HCT116 (cell line): ENCODE measurements around the gene CCDC74B. TPM values are rescaled to one million over a fixed set of nuclear protein-coding genes. Genes with fewer than 3 reads are reported as not detected.
"Not testable (repeated sequence)": the region's sequence is repeated elsewhere in the genome, so short reads cannot be mapped to it uniquely, and the experiment has no call there.

ENCODE experiments used
- ATAC-seq: fragments of 200-7000 bp; cut with Tn5 transposase; 2 replicates; pipeline ENCODE4 v1.9.1; 2020; ENCODE audit warnings: mild to moderate bottlenecking, moderate library complexity
- BruUV-seq: library from RNA; stranded (reverse); fragments of 400-500 nt; replicated peaks from 2 replicates; lab custom pipeline; 2021; lab: Mats Ljungman, UMichigan
- CTCF ChIA-PET: fragments of 300-600 bp; sonication (Branson Sonifier 250); formaldehyde crosslinking; loops from one replicate; lab custom pipeline; 2021; ENCODE audit warnings: antibody characterized with exemption; lab: Charles Lee
- POLR2A ChIA-PET: fragments of 300-600, 350-600 bp; sonication (Branson Sonifier 250); formaldehyde crosslinking; loops from one replicate; lab custom pipeline; 2021; ENCODE audit warnings: antibody characterized with exemption; lab: Charles Lee
- RAD21 ChIA-PET, 2 experiments: fragments of 300-600 bp; sonication (Branson Sonifier 250); formaldehyde crosslinking; loops; one replicate each; lab custom pipeline; 2023; ENCODE audit warnings: low total read pairs in 2 of 2; ENCODE audit not compliant: uncharacterized antibody in 2 of 2, unreplicated experiment in 2 of 2, low non-redundant PET in 1 of 2; lab: Charles Lee
- DNase-seq: peaks from one replicate; pipeline ENCODE4 v3.0.0-alpha.2; 2010; ENCODE audit warnings: low read depth, low spot score
- H2AFZ ChIP-seq: fragments of 200-600 bp; shearing (Covaris generic), sonication (generic); 2 replicates; pipeline ENCODE4 v1.6.1; 2017; ENCODE audit warnings: low read depth, mixed run types, mixed read lengths, antibody characterized with exemption, low read length; ENCODE audit not compliant: poor library complexity, severe bottlenecking
- H3K27ac ChIP-seq: 2 replicates; pipeline ENCODE4 v1.5.1; 2012; ENCODE audit warnings: low read depth, low read length
- H3K27me3 ChIP-seq: fragments of 200-600 bp; sonication (generic); 2 replicates; pipeline ENCODE4 v1.6.1; 2016; ENCODE audit warnings: mixed run types, low read length, mixed read lengths; ENCODE audit not compliant: insufficient read depth
- H3K36me3 ChIP-seq, 2 experiments: fragments of 200-500 bp in 1 of 2; fragments of 200-600 bp in 1 of 2; sonication (Bioruptor generic) in 1 of 2; sonication (generic) in 1 of 2; 2 replicates each; pipeline versions ENCODE4 v1.5.1 to v1.6.1; 2014 to 2016; ENCODE audit warnings: low read length in 2 of 2, inconsistent platforms in 1 of 2, mixed read lengths in 1 of 2, mixed run types in 1 of 2; ENCODE audit not compliant: insufficient read depth in 2 of 2, control insufficient read depth in 1 of 2
- H3K4me1 ChIP-seq, 2 experiments: fragments of 200-600 bp in 1 of 2; sonication (generic) in 1 of 2; 2 replicates each; pipeline versions ENCODE4 v1.5.1 to v1.6.1; 2012 to 2017; ENCODE audit warnings: low read length in 2 of 2, inconsistent platforms in 1 of 2, mild to moderate bottlenecking in 1 of 2, mixed read lengths in 1 of 2, mixed run types in 1 of 2, moderate library complexity in 1 of 2; ENCODE audit not compliant: insufficient read depth in 2 of 2, control insufficient read depth in 1 of 2
- H3K4me2 ChIP-seq: fragments of 200-600 bp; sonication (generic); 2 replicates; pipeline ENCODE4 v1.6.1; 2017; ENCODE audit warnings: mixed run types, low read length, mixed read lengths
- H3K4me3 ChIP-seq, 2 experiments: fragments of 200-600 bp in 1 of 2; sonication (generic) in 1 of 2; replicated peaks in 1 of 2; 2 replicates each; pipeline ENCODE4 v1.5.1; 2011 to 2016; ENCODE audit warnings: low read length in 2 of 2, control low read depth in 1 of 2, low read depth in 1 of 2, mild to moderate bottlenecking in 1 of 2, mixed read lengths in 1 of 2, mixed run types in 1 of 2
- H3K79me2 ChIP-seq: fragments of 200-600 bp; sonication (generic); 2 replicates; pipeline ENCODE4 v1.6.1; 2017; ENCODE audit warnings: mild to moderate bottlenecking, mixed run types, low read length, moderate library complexity, mixed read lengths; ENCODE audit not compliant: insufficient read depth
- H3K9ac ChIP-seq: fragments of 200-600 bp; sonication (generic); 2 replicates; pipeline ENCODE4 v1.6.1; 2016; ENCODE audit warnings: low read length, mixed read lengths
- H3K9me2 ChIP-seq: fragments of 200-600 bp; sonication (generic), shearing (Covaris generic); 2 replicates; pipeline ENCODE4 v1.6.1; 2017; ENCODE audit warnings: mixed run types, mild to moderate bottlenecking, moderate library complexity; ENCODE audit not compliant: insufficient read depth
- H3K9me3 ChIP-seq, 2 experiments: fragments of 200-500 bp in 1 of 2; fragments of 200-600 bp in 1 of 2; sonication (Bioruptor generic) in 1 of 2; sonication (generic) in 1 of 2; 2 replicates each; pipeline ENCODE4 v1.6.1; 2014 to 2017; ENCODE audit warnings: low read length in 2 of 2, mixed read lengths in 2 of 2, inconsistent platforms in 1 of 2, low read depth in 1 of 2, mild to moderate bottlenecking in 1 of 2, mixed run types in 1 of 2, moderate library complexity in 1 of 2; ENCODE audit not compliant: control insufficient read depth in 1 of 2, insufficient read depth in 1 of 2
- H4K20me1 ChIP-seq: fragments of 200-600 bp; sonication (generic), shearing (Covaris generic); 2 replicates; pipeline ENCODE4 v1.6.1; 2017; ENCODE audit warnings: mixed run types, mild to moderate bottlenecking, moderate library complexity; ENCODE audit not compliant: insufficient read depth
- CBX3 ChIP-seq: IDR thresholded peaks from 2 replicates; pipeline ENCODE4 v1.6.1; 2012; ENCODE audit warnings: low read depth
- CEBPB ChIP-seq: IDR thresholded peaks from 2 replicates; pipeline ENCODE4 v1.6.1; 2012; ENCODE audit warnings: low read depth
- EGR1 ChIP-seq: IDR thresholded peaks from 2 replicates; pipeline ENCODE4 v1.6.1; 2012; ENCODE audit warnings: low read depth
- EZH2phosphoT487 ChIP-seq: fragments of 200-600 bp; IDR thresholded peaks from 2 replicates; pipeline ENCODE4 v1.6.1; 2018; ENCODE audit warnings: antibody characterized with exemption, borderline replicate concordance
- FOSL1 ChIP-seq: IDR thresholded peaks from 2 replicates; pipeline ENCODE4 v1.6.1; 2012; ENCODE audit warnings: low read depth
- JUND ChIP-seq: IDR thresholded peaks from 2 replicates; pipeline ENCODE4 v1.6.1; 2012
- POLR2A ChIP-seq: IDR thresholded peaks from 2 replicates; pipeline ENCODE4 v1.7.0; 2011; ENCODE audit warnings: borderline replicate concordance; ENCODE audit not compliant: insufficient read depth, insufficient read length; ENCODE audit errors: extremely low read depth
- RAD21 ChIP-seq: IDR thresholded peaks from 2 replicates; pipeline ENCODE4 v1.6.1; 2012; ENCODE audit warnings: low read depth, mild to moderate bottlenecking
- SIN3A ChIP-seq: IDR thresholded peaks from 2 replicates; pipeline ENCODE4 v1.6.1; 2012; ENCODE audit warnings: low read depth
- SRF ChIP-seq: IDR thresholded peaks from 2 replicates; pipeline ENCODE4 v1.6.1; 2012; ENCODE audit warnings: low read depth
- TCF7L2 ChIP-seq: IDR thresholded peaks from 2 replicates; pipeline ENCODE4 v1.7.0; 2011; ENCODE audit warnings: borderline replicate concordance, inconsistent platforms; ENCODE audit not compliant: insufficient read depth, insufficient read length; ENCODE audit errors: extremely low read depth
- YY1 ChIP-seq: IDR thresholded peaks from 2 replicates; pipeline ENCODE4 v1.6.1; 2011; ENCODE audit warnings: low read length, low read depth, moderate library complexity, mild to moderate bottlenecking; ENCODE audit not compliant: insufficient replicate concordance; ENCODE audit errors: extremely low read depth
- ZFX ChIP-seq: fragments of 450-650 bp; IDR thresholded peaks from 2 replicates; pipeline ENCODE4 v1.6.1; 2017
- ZNF274 ChIP-seq: fragments of 200-500 bp; sonication (Bioruptor generic); IDR thresholded peaks from 2 replicates; pipeline ENCODE4 v1.6.1; 2014; ENCODE audit warnings: mild to moderate bottlenecking, low read depth, low read length, inconsistent platforms
- intact Hi-C: fragments of 100-400 bp; cut with micrococcal nuclease; formaldehyde crosslinking; loops from 2 replicates; pipeline ENCODE4 v1.10.0; 2022
- total RNA-seq: library from RNA; stranded (reverse); gene quantifications from one replicate; pipeline ENCODE4 v1.2.1, GENCODE V29; 2021; ENCODE audit not compliant: unreplicated experiment
- TF ChIP-seq, protein P1 (sequence below), 3 experiments: fragments of 200-600 bp in 1 of 3; sonication (generic) in 1 of 3; IDR thresholded peaks in 2 of 3; conservative IDR thresholded peaks in 1 of 3; 2 replicates each; pipeline ENCODE4 v1.5.1; 2012 to 2017; ENCODE audit warnings: low read depth in 2 of 3, low read length in 2 of 3, antibody characterized with exemption in 1 of 3, borderline replicate concordance in 1 of 3, control low read depth in 1 of 3, mild to moderate bottlenecking in 1 of 3, mixed read lengths in 1 of 3, mixed run types in 1 of 3, moderate library complexity in 1 of 3; ENCODE audit not compliant: insufficient read depth in 1 of 3
- TF ChIP-seq, protein P2 (sequence below): IDR thresholded peaks from 2 replicates; pipeline ENCODE4 v1.6.1; 2011; ENCODE audit warnings: mild to moderate bottlenecking, low read length, moderate library complexity; ENCODE audit not compliant: insufficient replicate concordance; ENCODE audit errors: extremely low read depth
- TF ChIP-seq, protein P3 (sequence below): IDR thresholded peaks from 2 replicates; pipeline ENCODE4 v1.6.1; 2012
- TF ChIP-seq, protein P4 (sequence below): IDR thresholded peaks from 2 replicates; pipeline ENCODE4 v1.6.1; 2012

Gene CCDC74B
- total RNA-seq, 1 experiment from 2014 or later, result 3.2 TPM

DNA sequence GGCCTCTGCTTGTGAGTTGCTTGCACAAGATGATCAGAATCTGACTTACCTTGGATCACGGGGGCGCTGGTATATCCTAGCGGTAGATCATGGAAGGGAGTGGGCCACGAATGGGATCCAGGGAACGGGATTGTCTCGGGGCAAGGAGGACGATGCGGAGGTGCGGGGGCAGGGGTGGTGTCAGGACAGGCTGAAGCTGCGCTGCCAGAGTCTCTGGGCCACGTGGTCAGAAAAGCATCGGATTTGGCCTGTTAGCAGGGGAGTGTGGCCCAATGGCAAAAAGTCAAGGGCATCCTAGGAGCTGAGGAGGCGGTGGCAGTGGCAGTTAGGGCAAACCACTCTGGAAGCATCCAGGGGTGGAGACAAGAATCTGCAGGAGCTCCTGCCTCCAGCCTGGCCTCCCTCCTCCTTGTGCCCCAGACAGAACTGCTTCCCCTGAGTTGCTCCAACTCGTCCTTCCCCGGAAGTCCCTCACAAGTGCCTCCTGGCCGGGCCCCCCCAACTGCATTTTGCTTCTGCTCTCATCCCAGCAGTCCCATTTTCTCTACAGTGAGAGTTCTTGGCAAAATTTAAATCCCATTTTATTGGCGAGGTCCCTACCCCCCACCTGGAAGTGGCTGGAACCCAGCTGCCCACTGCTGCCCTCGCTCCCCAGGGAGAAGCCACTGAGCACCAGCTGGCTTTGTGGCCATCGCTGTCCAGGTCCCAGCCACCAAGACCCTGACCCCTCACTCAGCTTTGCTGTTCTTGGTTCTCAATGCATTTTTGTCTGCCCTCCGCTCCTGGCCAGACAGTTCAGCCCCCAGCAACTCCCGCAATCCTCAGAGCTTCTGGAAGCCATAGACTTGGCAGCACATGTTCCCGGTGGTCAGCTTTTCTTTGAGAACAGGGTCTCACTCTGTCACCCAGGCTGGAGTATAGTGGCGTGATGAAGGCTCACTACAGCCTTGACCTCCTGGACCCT, 5.6 kb upstream of the CCDC74B start:
- intact Hi-C loops, result no loop called here
- no peaks in the 10 kb centered on the region for H3K27me3 ChIP-seq
- no peaks in the 10 kb centered on the region for H3K79me2 ChIP-seq
- H3K9ac ChIP-seq, result no peak overlapping the region
- H3K36me3 ChIP-seq, result peaks cover 0 to 5% of the 10 kb centered on the region in 2 experiments; a peak in 1 of 4 replicates
- DNase-seq (no peak), ATAC-seq (peak; percentile 18; the same call in 1 of the 2 replicates)
- ChIA-PET CTCF (no interaction called here), RAD21 (no interaction called here), POLR2A (no interaction called here)
- no peak overlapping the region for H3K27ac ChIP-seq
- no peak overlapping the region for H3K4me3 ChIP-seq
- no peak overlapping the region for H3K4me2 ChIP-seq
- TF ChIP-seq ZFX, result no peak
- TF ChIP-seq, protein P1, sequence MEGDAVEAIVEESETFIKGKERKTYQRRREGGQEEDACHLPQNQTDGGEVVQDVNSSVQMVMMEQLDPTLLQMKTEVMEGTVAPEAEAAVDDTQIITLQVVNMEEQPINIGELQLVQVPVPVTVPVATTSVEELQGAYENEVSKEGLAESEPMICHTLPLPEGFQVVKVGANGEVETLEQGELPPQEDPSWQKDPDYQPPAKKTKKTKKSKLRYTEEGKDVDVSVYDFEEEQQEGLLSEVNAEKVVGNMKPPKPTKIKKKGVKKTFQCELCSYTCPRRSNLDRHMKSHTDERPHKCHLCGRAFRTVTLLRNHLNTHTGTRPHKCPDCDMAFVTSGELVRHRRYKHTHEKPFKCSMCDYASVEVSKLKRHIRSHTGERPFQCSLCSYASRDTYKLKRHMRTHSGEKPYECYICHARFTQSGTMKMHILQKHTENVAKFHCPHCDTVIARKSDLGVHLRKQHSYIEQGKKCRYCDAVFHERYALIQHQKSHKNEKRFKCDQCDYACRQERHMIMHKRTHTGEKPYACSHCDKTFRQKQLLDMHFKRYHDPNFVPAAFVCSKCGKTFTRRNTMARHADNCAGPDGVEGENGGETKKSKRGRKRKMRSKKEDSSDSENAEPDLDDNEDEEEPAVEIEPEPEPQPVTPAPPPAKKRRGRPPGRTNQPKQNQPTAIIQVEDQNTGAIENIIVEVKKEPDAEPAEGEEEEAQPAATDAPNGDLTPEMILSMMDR (IDR thresholded peaks at IDR 0.05 in 2 of 3, conservative IDR thresholded peaks at IDR 0.05 in 1 of 3; ENCODE audit: borderline replicate concordance in 1 of 3, insufficient read depth in 1 of 3, low read depth in 2 of 3, low read length in 2 of 3), result no peak
- TF ChIP-seq CBX3, result no peak
- TF ChIP-seq ZNF274, result no peak
- TF ChIP-seq POLR2A, result no peak
- TF ChIP-seq EGR1, result no peak
- no peak for TF ChIP-seq SIN3A
- no peak for TF ChIP-seq JUND
- TF ChIP-seq, protein P2, sequence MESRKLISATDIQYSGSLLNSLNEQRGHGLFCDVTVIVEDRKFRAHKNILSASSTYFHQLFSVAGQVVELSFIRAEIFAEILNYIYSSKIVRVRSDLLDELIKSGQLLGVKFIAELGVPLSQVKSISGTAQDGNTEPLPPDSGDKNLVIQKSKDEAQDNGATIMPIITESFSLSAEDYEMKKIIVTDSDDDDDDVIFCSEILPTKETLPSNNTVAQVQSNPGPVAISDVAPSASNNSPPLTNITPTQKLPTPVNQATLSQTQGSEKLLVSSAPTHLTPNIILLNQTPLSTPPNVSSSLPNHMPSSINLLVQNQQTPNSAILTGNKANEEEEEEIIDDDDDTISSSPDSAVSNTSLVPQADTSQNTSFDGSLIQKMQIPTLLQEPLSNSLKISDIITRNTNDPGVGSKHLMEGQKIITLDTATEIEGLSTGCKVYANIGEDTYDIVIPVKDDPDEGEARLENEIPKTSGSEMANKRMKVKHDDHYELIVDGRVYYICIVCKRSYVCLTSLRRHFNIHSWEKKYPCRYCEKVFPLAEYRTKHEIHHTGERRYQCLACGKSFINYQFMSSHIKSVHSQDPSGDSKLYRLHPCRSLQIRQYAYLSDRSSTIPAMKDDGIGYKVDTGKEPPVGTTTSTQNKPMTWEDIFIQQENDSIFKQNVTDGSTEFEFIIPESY, result no peak
- TF ChIP-seq TCF7L2, result no peak
- TF ChIP-seq CEBPB, result no peak
- TF ChIP-seq, protein P3, sequence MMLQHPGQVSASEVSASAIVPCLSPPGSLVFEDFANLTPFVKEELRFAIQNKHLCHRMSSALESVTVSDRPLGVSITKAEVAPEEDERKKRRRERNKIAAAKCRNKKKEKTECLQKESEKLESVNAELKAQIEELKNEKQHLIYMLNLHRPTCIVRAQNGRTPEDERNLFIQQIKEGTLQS, result no peak
- no peak for TF ChIP-seq RAD21
- TF ChIP-seq, protein P4, sequence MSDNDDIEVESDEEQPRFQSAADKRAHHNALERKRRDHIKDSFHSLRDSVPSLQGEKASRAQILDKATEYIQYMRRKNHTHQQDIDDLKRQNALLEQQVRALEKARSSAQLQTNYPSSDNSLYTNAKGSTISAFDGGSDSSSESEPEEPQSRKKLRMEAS, result no peak
- TF ChIP-seq SRF, result no peak
- no peak for TF ChIP-seq FOSL1
- no peak for TF ChIP-seq YY1
- TF ChIP-seq EZH2phosphoT487, result no peak
- no peak overlapping the region for H2AFZ ChIP-seq
- H4K20me1 ChIP-seq, result no peaks in the 10 kb centered on the region
- no peaks in the 10 kb centered on the region for H3K9me3 ChIP-seq
- peaks cover under 1 to 1% of the 10 kb centered on the region in 2 experiments; a peak in 1 of 4 replicates for H3K4me1 ChIP-seq
- no TSS peak for BruUV-seq
- no peaks in the 10 kb centered on the region for H3K9me2 ChIP-seq

DNA sequence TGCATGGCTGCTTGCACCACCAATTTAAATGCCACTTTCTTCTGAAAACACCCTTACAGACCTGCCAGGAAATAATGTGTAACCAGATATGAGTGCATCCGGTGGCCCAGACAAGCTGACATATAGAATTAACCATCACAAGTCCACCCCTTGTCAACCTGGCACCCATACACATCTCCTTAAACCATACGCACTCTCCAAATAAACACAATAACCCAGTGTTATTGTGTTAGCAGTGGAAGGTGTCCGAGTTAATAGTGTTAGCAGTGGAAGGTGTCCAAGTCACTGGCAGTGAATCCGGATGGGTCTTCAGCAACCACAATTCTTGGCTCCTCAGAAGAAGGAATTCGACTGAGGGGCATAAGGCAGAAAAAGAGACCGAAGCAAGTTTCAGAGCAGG, 3.6 kb upstream of the CCDC74B start:
- H3K4me1 ChIP-seq, CTCF ChIA-PET, ATAC-seq, H2AFZ ChIP-seq, RAD21 ChIA-PET, H3K27ac ChIP-seq, H3K4me2 ChIP-seq, BruUV-seq, H3K36me3 ChIP-seq, DNase-seq, H3K9me3 ChIP-seq, H3K4me3 ChIP-seq, H4K20me1 ChIP-seq, intact Hi-C loops, H3K27me3 ChIP-seq, H3K9ac ChIP-seq, H3K9me2 ChIP-seq, H3K79me2 ChIP-seq, POLR2A ChIA-PET: not testable (repeated sequence)
